Right atrium auricular region (tissue), 2 donors: ENCODE results near the gene ZBED6. TPM values are rescaled to one million over a fixed set of nuclear protein-coding genes. Genes with fewer than 3 reads are reported as not detected.

ENCODE experiments used
- DNase-seq: peaks from one replicate; pipeline ENCODE4 v3.0.0-alpha.2; 2019; ENCODE audit warnings: low spot score
- H3K27ac ChIP-seq, 2 donors: fragments of 200-600 bp; sonication (generic); 1 replicate in 1 of 2; 2 replicates in 1 of 2; pipeline ENCODE4 v1.5.1; 2016 to 2019
- H3K27me3 ChIP-seq, 2 donors: fragments of 200-600 bp; sonication (generic); one replicate each; pipeline versions ENCODE4 v1.5.1 to v1.6.0; 2017 to 2019
- H3K36me3 ChIP-seq: fragments of 200-600 bp; sonication (generic); one replicate; pipeline ENCODE4 v1.5.1; 2016
- H3K4me1 ChIP-seq, 2 donors: fragments of 200-600 bp; sonication (generic); one replicate each; pipeline versions ENCODE4 v1.5.1 to v1.6.0; 2017 to 2019
- H3K4me3 ChIP-seq, 2 donors: fragments of 200-600 bp; sonication (generic); 1 replicate in 1 of 2; 2 replicates in 1 of 2; pipeline ENCODE4 v1.5.1; 2017 to 2019; ENCODE audit warnings: mild to moderate bottlenecking in 1 of 2, moderate library complexity in 1 of 2
- H3K9me3 ChIP-seq, 2 donors: fragments of 200-600 bp; sonication (generic); one replicate each; pipeline ENCODE4 v1.5.1; 2019
- total RNA-seq, 2 donors: library from RNA; depleted of rRNA; stranded (reverse); fragments of >200 nt; gene quantifications; one replicate each; pipeline ENCODE4 v1.1.0, GENCODE V29; 2016
- TF ChIP-seq, protein P1 (sequence below), 2 donors: fragments of 200-600 bp; sonication (generic); IDR thresholded peaks; one replicate each; pipeline ENCODE4 v1.5.1; 2019; ENCODE audit warnings: antibody characterized with exemption in 2 of 2

The ZBED6 gene
- total RNA-seq, 2 donors from 2014 or later = 8.6 to 13.4 TPM

- Histone ChIP-seq H3K27ac (no peak overlapping the region), H3K4me1 (peaks cover 0 to 52% of the 10 kb centered on the region in 2 donors), H3K27me3 (no peaks in the 10 kb centered on the region), H3K9me3 (no peaks in the 10 kb centered on the region), H3K4me3 (no peak overlapping the region), H3K36me3 (peaks cover 8% of the 10 kb centered on the region)
- TF ChIP-seq, protein P1, sequence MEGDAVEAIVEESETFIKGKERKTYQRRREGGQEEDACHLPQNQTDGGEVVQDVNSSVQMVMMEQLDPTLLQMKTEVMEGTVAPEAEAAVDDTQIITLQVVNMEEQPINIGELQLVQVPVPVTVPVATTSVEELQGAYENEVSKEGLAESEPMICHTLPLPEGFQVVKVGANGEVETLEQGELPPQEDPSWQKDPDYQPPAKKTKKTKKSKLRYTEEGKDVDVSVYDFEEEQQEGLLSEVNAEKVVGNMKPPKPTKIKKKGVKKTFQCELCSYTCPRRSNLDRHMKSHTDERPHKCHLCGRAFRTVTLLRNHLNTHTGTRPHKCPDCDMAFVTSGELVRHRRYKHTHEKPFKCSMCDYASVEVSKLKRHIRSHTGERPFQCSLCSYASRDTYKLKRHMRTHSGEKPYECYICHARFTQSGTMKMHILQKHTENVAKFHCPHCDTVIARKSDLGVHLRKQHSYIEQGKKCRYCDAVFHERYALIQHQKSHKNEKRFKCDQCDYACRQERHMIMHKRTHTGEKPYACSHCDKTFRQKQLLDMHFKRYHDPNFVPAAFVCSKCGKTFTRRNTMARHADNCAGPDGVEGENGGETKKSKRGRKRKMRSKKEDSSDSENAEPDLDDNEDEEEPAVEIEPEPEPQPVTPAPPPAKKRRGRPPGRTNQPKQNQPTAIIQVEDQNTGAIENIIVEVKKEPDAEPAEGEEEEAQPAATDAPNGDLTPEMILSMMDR (IDR thresholded peaks at IDR 0.05) = no peak
- DNase-seq = no peak
Observed at GRCh38 chr1:203799971-203800370, 4.5 kb downstream of the ZBED6 start.

- Histone ChIP-seq H3K4me1 (peaks cover 0 to 7% of the 10 kb centered on the region in 2 donors), H3K9me3 (no peaks in the 10 kb centered on the region), H3K36me3 (peaks cover 39% of the 10 kb centered on the region), H3K27me3 (no peaks in the 10 kb centered on the region), H3K27ac (no peak overlapping the region), H3K4me3 (no peak overlapping the region)
- no peak for DNase-seq
- TF ChIP-seq, protein P1 (IDR thresholded peaks at IDR 0.05) = no peak
Observed at GRCh38 chr1:203805689-203806088, 10.3 kb downstream of the ZBED6 start.

DNA sequence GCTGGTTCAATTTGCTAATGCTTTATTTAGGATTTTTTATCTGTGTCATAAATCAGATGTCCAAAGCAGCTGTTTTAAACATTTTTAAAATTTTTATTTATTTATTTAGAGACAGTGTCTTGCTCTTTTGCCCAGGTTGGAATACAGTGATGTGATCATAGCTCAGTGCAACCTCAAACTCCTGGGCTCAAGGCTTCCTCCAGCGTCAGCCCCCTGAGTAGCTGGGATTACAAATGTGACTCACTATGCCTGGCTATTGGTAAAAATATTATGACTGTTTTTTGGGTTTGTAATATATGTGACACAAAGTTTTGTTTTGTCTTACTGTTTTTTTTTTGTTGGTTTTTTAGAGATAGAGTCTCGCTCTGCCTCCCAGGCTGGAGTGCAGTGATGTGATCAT, 11.8 kb downstream of the ZBED6 start:
- no peaks in the 10 kb centered on the region for H3K9me3 ChIP-seq
- H3K4me1 ChIP-seq = no peaks in the 10 kb centered on the region
- no peak overlapping the region for H3K4me3 ChIP-seq
- TF ChIP-seq, protein P1 (IDR thresholded peaks at IDR 0.05) = no peak
- H3K27ac ChIP-seq = no peak overlapping the region
- no peaks in the 10 kb centered on the region for H3K27me3 ChIP-seq
- DNase-seq = no peak
- H3K36me3 ChIP-seq = peaks cover 39% of the 10 kb centered on the region

DNA sequence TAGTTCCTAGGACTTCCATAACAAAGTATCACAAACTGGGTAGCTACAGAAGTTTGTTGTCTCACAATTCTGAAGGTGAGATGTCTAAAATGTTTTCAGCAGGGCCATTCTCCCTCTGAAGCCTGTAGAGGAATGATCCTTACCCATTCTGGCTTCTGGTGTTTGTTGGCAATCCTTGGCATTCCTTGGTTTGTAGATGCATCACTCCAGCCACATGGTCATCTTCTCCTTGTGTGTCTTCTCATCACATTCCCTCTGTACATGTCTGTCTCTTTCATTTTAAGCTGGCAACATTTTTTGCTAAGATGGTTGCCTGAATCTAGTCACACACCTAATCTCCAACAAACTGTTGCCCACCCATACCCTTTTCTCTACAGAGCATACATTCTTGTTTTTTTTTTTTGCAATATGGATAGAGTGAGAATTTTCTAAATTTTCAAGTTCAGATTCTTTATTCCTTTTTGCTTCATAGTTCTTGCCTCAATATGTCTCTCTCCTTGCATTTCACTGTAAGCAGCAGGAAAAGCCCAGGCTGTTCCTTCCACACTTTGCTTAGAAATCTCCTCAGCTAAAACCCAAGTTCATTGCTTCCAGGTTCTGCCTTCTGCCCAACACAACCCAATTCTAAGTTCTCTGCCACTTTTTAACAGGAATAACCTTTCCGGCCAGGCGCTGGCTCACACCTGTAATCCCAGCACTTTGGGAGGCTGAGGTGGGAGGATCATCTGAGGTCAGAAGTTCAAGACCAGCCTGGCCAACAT, 18.3 kb downstream of the ZBED6 start:
- TF ChIP-seq, protein P1 (IDR thresholded peaks at IDR 0.05) = no peak
- no peak for DNase-seq
- Histone ChIP-seq H3K27me3 (no peaks in the 10 kb centered on the region), H3K27ac (no peak overlapping the region), H3K4me1 (no peaks in the 10 kb centered on the region), H3K4me3 (no peak overlapping the region), H3K9me3 (no peaks in the 10 kb centered on the region), H3K36me3 (peaks cover 36% of the 10 kb centered on the region)

DNA sequence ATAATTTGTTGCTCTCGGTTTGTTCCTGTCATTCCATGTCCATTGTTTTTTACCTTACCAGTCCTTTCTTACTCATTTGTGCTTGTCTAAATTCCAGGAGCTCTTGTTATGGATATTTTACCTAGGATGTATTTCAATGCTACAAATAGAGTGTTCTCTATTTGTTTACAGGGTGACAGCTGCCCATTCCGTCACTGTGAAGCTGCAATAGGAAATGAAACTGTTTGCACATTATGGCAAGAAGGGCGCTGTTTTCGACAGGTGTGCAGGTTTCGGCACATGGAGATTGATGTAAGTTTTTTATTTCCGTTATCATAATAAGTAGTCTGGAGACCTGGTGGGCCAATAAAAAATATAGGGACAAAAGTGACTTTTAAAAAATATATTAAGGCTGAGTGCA, 23.0 kb downstream of the ZBED6 start:
- TF ChIP-seq, protein P1 (IDR thresholded peaks at IDR 0.05) = no peak
- H3K27me3 ChIP-seq = no peaks in the 10 kb centered on the region
- H3K4me1 ChIP-seq = no peaks in the 10 kb centered on the region
- peaks cover 73% of the 10 kb centered on the region for H3K36me3 ChIP-seq
- no peaks in the 10 kb centered on the region for H3K9me3 ChIP-seq
- no peak overlapping the region for H3K4me3 ChIP-seq
- H3K27ac ChIP-seq = no peak overlapping the region
- no peak for DNase-seq

DNA sequence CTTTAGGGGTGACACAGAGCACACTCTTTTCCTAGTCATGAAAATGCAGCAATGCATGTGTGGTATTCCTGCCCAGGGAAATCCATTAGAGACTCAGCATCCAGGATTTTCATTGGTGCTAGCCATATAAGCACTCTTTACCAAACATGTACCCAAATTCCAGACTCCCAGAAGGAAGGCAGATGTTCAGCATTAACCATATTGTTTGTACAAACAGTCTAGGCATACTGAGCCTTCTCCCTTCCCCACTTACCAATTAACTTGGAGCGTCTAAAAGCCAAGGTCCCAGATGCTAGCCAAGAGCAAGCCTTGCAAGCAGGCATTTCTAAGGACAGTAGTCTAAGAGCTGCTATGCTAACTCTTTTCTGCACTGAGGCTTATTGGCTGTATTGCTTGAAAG, 27.9 kb downstream of the ZBED6 start:
- Histone ChIP-seq H3K27me3 (no peaks in the 10 kb centered on the region), H3K27ac (no peak overlapping the region), H3K9me3 (no peaks in the 10 kb centered on the region), H3K4me3 (no peak overlapping the region), H3K4me1 (no peaks in the 10 kb centered on the region), H3K36me3 (peaks cover 53% of the 10 kb centered on the region)
- TF ChIP-seq, protein P1 (IDR thresholded peaks at IDR 0.05) = no peak
- no peak for DNase-seq
